A549 (cell line): ENCODE measurements around the gene TMED9. TPM values are rescaled to one million over a fixed set of nuclear protein-coding genes. Genes with fewer than 3 reads are reported as not detected.

Source experiments
- ATAC-seq, 2 experiments: fragments of 200-7000 bp in 1 of 2; fragments of >200 bp in 1 of 2; cut with Nextera tagmentation in 1 of 2; cut with Tn5 transposase in 1 of 2; 3 replicates each; pipeline versions ENCODE4 v1.8.0 to v1.9.1; 2018 to 2020; ENCODE audit warnings: mild to moderate bottlenecking in 1 of 2, moderate library complexity in 1 of 2
- CTCF ChIA-PET: fragments of 300-600 bp; sonication (Branson Sonifier 250); formaldehyde crosslinking; extraction: SDS; loops from one replicate; lab custom pipeline; 2021; ENCODE audit warnings: antibody characterized with exemption, inconsistent platforms; lab: Yijun Ruan, JAX
- POLR2A ChIA-PET: fragments of 350-600 bp; formaldehyde crosslinking; extraction: SDS; loops from one replicate; lab custom pipeline; 2021; ENCODE audit warnings: antibody characterized with exemption, inconsistent platforms; lab: Yijun Ruan, JAX
- DNase-seq, 2 experiments: peaks; one replicate each; pipeline versions ENCODE4 v3.0.0 to v3.0.0-alpha.2; 2011 to 2016; ENCODE audit warnings: low read depth in 1 of 2, low spot score in 1 of 2
- FAIRE-seq: peaks from 2 replicates; lab custom pipeline; 2011; peaks lifted over from hg19 to GRCh38; lab: Jason Lieb, UNC
- H3K27ac ChIP-seq, 2 experiments: fragments of >200 bp; sonication (Bioruptor Twin); formaldehyde crosslinking; 3 replicates each; pipeline ENCODE4 v1.5.1; 2016 to 2017
- H3K4me1 ChIP-seq: fragments of >200 bp; sonication (Bioruptor Twin); formaldehyde crosslinking; 3 replicates; pipeline ENCODE4 v1.6.1; 2016
- H3K4me2 ChIP-seq: fragments of >200 bp; sonication (Bioruptor Twin); formaldehyde crosslinking; 3 replicates; pipeline ENCODE4 v1.6.1; 2016
- H3K4me3 ChIP-seq: fragments of >200 bp; sonication (Bioruptor Twin); formaldehyde crosslinking; 3 replicates; pipeline ENCODE4 v1.5.1; 2016
- H3K9me3 ChIP-seq: fragments of >200 bp; sonication (Bioruptor Twin); formaldehyde crosslinking; 3 replicates; pipeline ENCODE4 v1.6.1; 2016
- CBX2 ChIP-seq: fragments of 200-600 bp; sonication (generic); IDR thresholded peaks from 2 replicates; pipeline ENCODE4 v1.6.1; 2016; ENCODE audit warnings: low read depth, mild to moderate bottlenecking, borderline replicate concordance
- CBX8 ChIP-seq: fragments of 200-600 bp; sonication (generic); IDR thresholded peaks from 2 replicates; pipeline ENCODE4 v1.6.1; 2016
- CEBPB ChIP-seq, 2 experiments: fragments of >200 bp in 1 of 2; sonication (Bioruptor Twin) in 1 of 2; formaldehyde crosslinking in 1 of 2; IDR thresholded peaks; 2 replicates each; pipeline ENCODE4 v1.6.1; 2012 to 2016
- CHD2 ChIP-seq: fragments of 150-350 bp; IDR thresholded peaks from 2 replicates; pipeline ENCODE4 v1.6.1; 2014; ENCODE audit warnings: low read length; ENCODE audit not compliant: partially characterized antibody
- CHD4 ChIP-seq: fragments of 200-600 bp; sonication (generic); IDR thresholded peaks from 2 replicates; pipeline ENCODE4 v1.6.1; 2016; ENCODE audit warnings: antibody characterized with exemption, mild to moderate bottlenecking, borderline replicate concordance
- E2F6 ChIP-seq: IDR thresholded peaks from 2 replicates; pipeline ENCODE4 v1.6.1; 2012; ENCODE audit warnings: low read depth, borderline replicate concordance
- ELK1 ChIP-seq: fragments of 150-350 bp; IDR thresholded peaks from 2 replicates; pipeline ENCODE4 v1.6.1; 2014; ENCODE audit warnings: low read depth, mild to moderate bottlenecking, low read length
- FOSB ChIP-seq: fragments of 250-450 bp; sonication (Bioruptor Pico); IDR thresholded peaks from 2 replicates; pipeline ENCODE4 v1.5.0; 2020; ENCODE audit warnings: mild to moderate bottlenecking, moderate library complexity
- FOSL2 ChIP-seq, 2 experiments: fragments of 450-650 bp in 1 of 2; fragments of >200 bp in 1 of 2; sonication (Bioruptor Twin) in 1 of 2; formaldehyde crosslinking; IDR thresholded peaks; 2 replicates each; pipeline versions ENCODE4 v1.5.0 to v1.6.1; 2016 to 2020; ENCODE audit warnings: mild to moderate bottlenecking in 1 of 2, moderate library complexity in 1 of 2
- HES2 ChIP-seq: fragments of >200 bp; sonication (Bioruptor Twin); formaldehyde crosslinking; IDR thresholded peaks from 2 replicates; pipeline ENCODE4 v1.6.1; 2016
- HOXB13 ChIP-seq: fragments of 250-450 bp; sonication (Bioruptor Pico); IDR thresholded peaks from 2 replicates; pipeline ENCODE4 v1.5.0; 2020; ENCODE audit warnings: low read depth, mild to moderate bottlenecking, moderate library complexity
- HOXB5 ChIP-seq: fragments of 250-450 bp; sonication (Bioruptor Pico); IDR thresholded peaks from 2 replicates; pipeline ENCODE4 v1.5.0; 2020; ENCODE audit warnings: mild to moderate bottlenecking, moderate library complexity
- JUN ChIP-seq, 2 experiments: fragments of >200 bp; sonication (Bioruptor Twin); formaldehyde crosslinking; IDR thresholded peaks; 2 replicates in 1 of 2; 3 replicates in 1 of 2; pipeline ENCODE4 v1.6.1; 2016 to 2017
- JUNB ChIP-seq: fragments of >200 bp; sonication (Bioruptor Twin); formaldehyde crosslinking; IDR thresholded peaks from 2 replicates; pipeline ENCODE4 v1.6.1; 2016
- MAFK ChIP-seq: fragments of 450-650 bp; IDR thresholded peaks from 2 replicates; pipeline ENCODE4 v1.6.1; 2014; ENCODE audit not compliant: partially characterized antibody
- MAZ ChIP-seq: fragments of 150-350 bp; IDR thresholded peaks from 2 replicates; pipeline ENCODE4 v1.6.1; 2014; ENCODE audit warnings: antibody characterized with exemption, low read depth, low read length, borderline replicate concordance
- NFE2L2 ChIP-seq: fragments of 150-350 bp; conservative IDR thresholded peaks from 2 replicates; pipeline ENCODE4 v1.6.1; 2014; ENCODE audit warnings: low read length
- NR3C1 ChIP-seq: fragments of >200 bp; sonication (Bioruptor Twin); formaldehyde crosslinking; IDR thresholded peaks from 3 replicates; pipeline ENCODE4 v1.6.1; 2017
- PHF8 ChIP-seq: fragments of 200-600 bp; sonication (generic); IDR thresholded peaks from 2 replicates; pipeline ENCODE4 v1.6.1; 2016; ENCODE audit warnings: low read depth, mild to moderate bottlenecking, antibody characterized with exemption, moderate library complexity, borderline replicate concordance
- POLR2A ChIP-seq: IDR thresholded peaks from 2 replicates; pipeline ENCODE4 v1.6.1; 2012; ENCODE audit warnings: mild to moderate bottlenecking, low read length
- RARB ChIP-seq: fragments of 250-450 bp; sonication (Bioruptor Pico); IDR thresholded peaks from 2 replicates; pipeline ENCODE4 v1.8.0; 2021; ENCODE audit warnings: mild to moderate bottlenecking, moderate library complexity
- RCOR1 ChIP-seq: fragments of 150-350 bp; IDR thresholded peaks from 2 replicates; pipeline ENCODE4 v1.6.1; 2014; ENCODE audit warnings: antibody characterized with exemption, low read length, low read depth
- RFX5 ChIP-seq: fragments of 450-650 bp; IDR thresholded peaks from 2 replicates; pipeline ENCODE4 v1.7.1; 2014; ENCODE audit warnings: antibody characterized with exemption, mild to moderate bottlenecking, moderate library complexity
- RNF2 ChIP-seq: fragments of 200-600 bp; sonication (generic); IDR thresholded peaks from 2 replicates; pipeline ENCODE4 v1.6.1; 2016; ENCODE audit warnings: low read depth, mild to moderate bottlenecking, antibody characterized with exemption, moderate library complexity, borderline replicate concordance
- TP53 ChIP-seq: fragments of 250-450 bp; sonication (Bioruptor Pico); IDR thresholded peaks from 2 replicates; pipeline ENCODE4 v1.5.0; 2021; ENCODE audit warnings: mild to moderate bottlenecking, moderate library complexity
- USF2 ChIP-seq: fragments of 450-650 bp; IDR thresholded peaks from 2 replicates; pipeline ENCODE4 v1.6.1; 2014; ENCODE audit warnings: antibody characterized with exemption
- ZFP36 ChIP-seq: fragments of 450-650 bp; IDR thresholded peaks from 2 replicates; pipeline ENCODE4 v1.6.1; 2014; ENCODE audit warnings: borderline replicate concordance; ENCODE audit not compliant: partially characterized antibody
- ZNF302 ChIP-seq: fragments of 250-450 bp; sonication (Bioruptor Pico); IDR thresholded peaks from 2 replicates; pipeline ENCODE4 v1.9.0; 2021; ENCODE audit warnings: inconsistent platforms, mild to moderate bottlenecking, moderate library complexity
- WGBS: methylation state at CpG from one replicate; pipeline ENCODE4 v1.1.6; 2017; ENCODE audit errors: missing lambda C conversion rate; 5-methylcytosine and 5-hydroxymethylcytosine counted together
- polyA plus RNA-seq, 4 experiments: library from polyadenylated mRNA; depleted of rRNA in 3 of 4; stranded (reverse); fragments of >200 nt; fragmentation: RNase III in 1 of 4; extraction: RNeasy Plus Mini Kit Qiagen cat#74134 plus additional on column Dnase treatment in 1 of 4; gene quantifications; 2 replicates in 3 of 4; 3 replicates in 1 of 4; pipeline ENCODE4 v1.2.3, GENCODE V29; 2011 to 2017
- TF ChIP-seq, protein P1 (sequence below): fragments of 250-450 bp; sonication (Bioruptor Pico); IDR thresholded peaks from 2 replicates; pipeline ENCODE4 v1.5.0; 2021; ENCODE audit warnings: mild to moderate bottlenecking, moderate library complexity, borderline replicate concordance
- TF ChIP-seq, protein P2 (sequence below): fragments of >200 bp; sonication (Bioruptor Twin); formaldehyde crosslinking; IDR thresholded peaks from 3 replicates; pipeline ENCODE4 v1.5.1; 2016

The TMED9 gene
- polyA plus RNA-seq, 2 of the 4 experiments (the other 2 are of a cell fraction), result 168 to 236 TPM

- TF ChIP-seq, protein P1, sequence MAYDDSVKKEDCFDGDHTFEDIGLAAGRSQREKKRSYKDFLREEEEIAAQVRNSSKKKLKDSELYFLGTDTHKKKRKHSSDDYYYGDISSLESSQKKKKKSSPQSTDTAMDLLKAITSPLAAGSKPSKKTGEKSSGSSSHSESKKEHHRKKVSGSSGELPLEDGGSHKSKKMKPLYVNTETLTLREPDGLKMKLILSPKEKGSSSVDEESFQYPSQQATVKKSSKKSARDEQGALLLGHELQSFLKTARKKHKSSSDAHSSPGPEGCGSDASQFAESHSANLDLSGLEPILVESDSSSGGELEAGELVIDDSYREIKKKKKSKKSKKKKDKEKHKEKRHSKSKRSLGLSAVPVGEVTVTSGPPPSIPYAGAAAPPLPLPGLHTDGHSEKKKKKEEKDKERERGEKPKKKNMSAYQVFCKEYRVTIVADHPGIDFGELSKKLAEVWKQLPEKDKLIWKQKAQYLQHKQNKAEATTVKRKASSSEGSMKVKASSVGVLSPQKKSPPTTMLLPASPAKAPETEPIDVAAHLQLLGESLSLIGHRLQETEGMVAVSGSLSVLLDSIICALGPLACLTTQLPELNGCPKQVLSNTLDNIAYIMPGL, result no peak
- TF ChIP-seq NR3C1, result no peak
- no peak for TF ChIP-seq RCOR1
- no peak for TF ChIP-seq TP53
- no peak for TF ChIP-seq CHD2
- no peak for TF ChIP-seq CBX2
- no peak for TF ChIP-seq RFX5
- no peak for TF ChIP-seq ZFP36
- TF ChIP-seq CEBPB (IDR thresholded peaks at IDR 0.05), result no peak
- no peak for TF ChIP-seq E2F6
- TF ChIP-seq HES2, result no peak
- TF ChIP-seq HOXB5 (CRISPR knock-in tag), result no peak
- TF ChIP-seq FOSL2 (IDR thresholded peaks at IDR 0.05), result no peak
- TF ChIP-seq FOSL2 (CRISPR knock-in tag; IDR thresholded peaks at IDR 0.05), result no peak
- no peak for TF ChIP-seq NFE2L2
- no peak for TF ChIP-seq USF2
- TF ChIP-seq POLR2A, result no peak
These were observed 15.6 kb downstream of the TMED9 start (continued) for GRCh38 chr5:177607452-177608192.

DNA sequence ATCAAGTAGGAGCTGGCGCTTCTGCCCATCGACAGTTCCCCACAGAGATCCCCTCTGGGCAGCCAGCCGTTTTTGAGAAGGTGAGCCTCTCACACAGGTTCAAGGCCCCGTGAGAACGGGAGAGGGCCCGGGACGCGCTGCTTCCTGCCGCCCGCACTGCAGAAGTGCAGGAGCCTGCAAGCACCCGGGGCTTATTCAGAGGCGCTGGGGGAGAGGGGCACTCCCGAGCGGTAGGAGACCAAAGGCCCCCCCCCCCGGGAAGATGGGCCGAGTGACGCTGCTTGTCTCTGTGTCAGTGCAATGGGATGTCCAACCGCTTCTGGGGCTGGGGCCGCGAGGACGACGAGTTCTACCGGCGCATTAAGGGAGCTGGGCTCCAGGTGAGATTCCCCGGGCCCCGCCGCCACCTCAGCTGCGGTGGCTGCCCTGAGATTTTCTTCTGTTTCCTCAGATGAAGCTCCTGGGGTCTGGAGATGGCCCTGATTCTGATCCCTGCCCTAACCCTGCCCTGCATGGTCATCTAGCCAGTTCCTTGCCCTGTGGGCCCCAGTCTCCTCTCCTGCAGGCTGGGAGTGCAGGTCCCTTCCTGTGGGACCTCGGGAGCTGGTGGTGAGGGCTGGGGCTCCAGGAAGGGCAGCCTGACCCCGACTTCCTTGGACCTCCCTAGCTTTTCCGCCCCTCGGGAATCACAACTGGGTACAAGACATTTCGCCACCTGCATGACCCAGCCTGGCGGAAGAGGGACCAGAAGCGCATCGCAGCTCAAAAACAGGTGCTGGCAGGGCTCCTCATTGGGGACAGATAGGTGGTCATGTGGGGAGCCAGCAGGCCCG is 16.5 kb downstream of the TMED9 start:
- Histone ChIP-seq H3K4me1 (peaks cover 6% of the 10 kb centered on the region; the same call in 1 of the 3 replicates), H3K9me3 (no peaks in the 10 kb centered on the region), H3K4me3 (no peak overlapping the region), H3K4me2 (no peak overlapping the region), H3K27ac (no peak overlapping the region)
- POLR2A ChIA-PET, result no interaction called here
- no peak for DNase-seq
- CTCF ChIA-PET, result interaction anchor here (0.6 to 3.1 kb wide), 16 partner anchors 9 to 553 kb away, joined by 3 to 25 read pairs (median 4); partner anchors contain the start of gene TMED9
- no peak for ATAC-seq
- no peak for FAIRE-seq
- 90% methylated on average over 31 of the region's 37 CpGs for WGBS
- no peak for TF ChIP-seq MAZ
- TF ChIP-seq ZNF302 (CRISPR knock-in tag), result no peak
- no peak for TF ChIP-seq HOXB13 (CRISPR knock-in tag)
- TF ChIP-seq TP53, result no peak
- TF ChIP-seq FOSB, result no peak
- no peak for TF ChIP-seq ELK1
- no peak for TF ChIP-seq JUN (IDR thresholded peaks at IDR 0.05)
- no peak for TF ChIP-seq RARB (CRISPR knock-in tag)
- no peak for TF ChIP-seq HOXB5 (CRISPR knock-in tag)
- no peak for TF ChIP-seq RNF2
- TF ChIP-seq PHF8, result no peak
- TF ChIP-seq NFE2L2, result no peak
- TF ChIP-seq MAFK, result no peak
- no peak for TF ChIP-seq CHD4
- TF ChIP-seq ZFP36, result no peak
- TF ChIP-seq, protein P2, sequence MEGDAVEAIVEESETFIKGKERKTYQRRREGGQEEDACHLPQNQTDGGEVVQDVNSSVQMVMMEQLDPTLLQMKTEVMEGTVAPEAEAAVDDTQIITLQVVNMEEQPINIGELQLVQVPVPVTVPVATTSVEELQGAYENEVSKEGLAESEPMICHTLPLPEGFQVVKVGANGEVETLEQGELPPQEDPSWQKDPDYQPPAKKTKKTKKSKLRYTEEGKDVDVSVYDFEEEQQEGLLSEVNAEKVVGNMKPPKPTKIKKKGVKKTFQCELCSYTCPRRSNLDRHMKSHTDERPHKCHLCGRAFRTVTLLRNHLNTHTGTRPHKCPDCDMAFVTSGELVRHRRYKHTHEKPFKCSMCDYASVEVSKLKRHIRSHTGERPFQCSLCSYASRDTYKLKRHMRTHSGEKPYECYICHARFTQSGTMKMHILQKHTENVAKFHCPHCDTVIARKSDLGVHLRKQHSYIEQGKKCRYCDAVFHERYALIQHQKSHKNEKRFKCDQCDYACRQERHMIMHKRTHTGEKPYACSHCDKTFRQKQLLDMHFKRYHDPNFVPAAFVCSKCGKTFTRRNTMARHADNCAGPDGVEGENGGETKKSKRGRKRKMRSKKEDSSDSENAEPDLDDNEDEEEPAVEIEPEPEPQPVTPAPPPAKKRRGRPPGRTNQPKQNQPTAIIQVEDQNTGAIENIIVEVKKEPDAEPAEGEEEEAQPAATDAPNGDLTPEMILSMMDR, result no peak
- no peak for TF ChIP-seq JUNB
- no peak for TF ChIP-seq CBX8
